HPDE6-E6E7 (cell line): ENCODE results near the gene YAE1.
A peak's percentile ranks its signal among the peaks of the same experiment; 100 is the strongest.

Experiments
- DNase-seq: peaks from one replicate; pipeline ENCODE4 v3.0.0; 2011; ENCODE audit warnings: missing footprints; ENCODE audit errors: extremely low spot score

YAE1 gene

GRCh38 chr7:39554583-39555165 is 11.5 kb upstream of the YAE1 start:
- DNase-seq: no peak

DNA sequence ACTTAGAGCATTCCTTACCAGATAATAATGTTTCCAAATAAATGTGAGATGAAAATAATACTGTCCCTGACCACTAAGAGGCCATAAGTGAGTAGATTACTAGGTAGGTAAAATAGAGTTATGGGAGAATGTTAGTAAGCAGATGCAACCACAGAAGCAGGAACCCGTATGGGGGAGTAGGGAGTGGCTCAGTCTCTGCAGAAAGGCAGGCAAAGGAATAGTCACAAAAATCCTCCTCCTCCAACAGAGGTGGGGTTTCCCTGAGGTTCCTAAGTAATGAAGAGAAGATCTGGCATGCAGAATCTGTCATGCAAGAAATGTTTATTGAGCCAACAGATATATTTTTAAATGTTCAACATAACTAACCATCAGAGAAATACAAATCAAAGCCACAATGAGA is 9.0 kb upstream of the YAE1 start:
- DNase-seq: no peak

GRCh38 chr7:39557911-39558310 is 8.3 kb upstream of the YAE1 start:
- no peak for DNase-seq

DNA sequence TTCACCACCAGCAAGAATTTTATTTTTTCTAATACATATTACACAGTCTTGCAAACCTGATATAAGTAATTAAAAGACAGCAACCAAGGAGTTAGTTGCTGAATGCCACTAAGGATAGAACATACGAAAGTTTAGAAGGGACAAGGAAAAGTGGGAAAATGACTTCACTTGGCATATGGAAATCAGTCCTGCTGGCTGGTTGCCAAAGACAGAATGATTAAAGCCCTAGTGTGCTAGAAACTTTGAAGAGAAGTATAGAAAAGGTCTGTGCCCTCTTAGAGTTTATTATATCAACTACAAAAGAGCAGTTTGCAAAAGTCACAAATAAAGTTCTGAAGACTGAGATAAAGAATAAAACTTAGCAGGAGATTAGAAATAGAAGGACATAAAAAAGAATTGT is 5.8 kb upstream of the YAE1 start:
- DNase-seq: no peak

GRCh38 chr7:39560997-39561396 is 5.2 kb upstream of the YAE1 start:
- DNase-seq: no peak

GRCh38 chr7:39565538-39565937 is 666 bp upstream of the YAE1 start:
- DNase-seq: no peak

- DNase-seq: no peak
Observed at GRCh38 chr7:39567294-39567693, 1.1 kb downstream of the YAE1 start.

DNA sequence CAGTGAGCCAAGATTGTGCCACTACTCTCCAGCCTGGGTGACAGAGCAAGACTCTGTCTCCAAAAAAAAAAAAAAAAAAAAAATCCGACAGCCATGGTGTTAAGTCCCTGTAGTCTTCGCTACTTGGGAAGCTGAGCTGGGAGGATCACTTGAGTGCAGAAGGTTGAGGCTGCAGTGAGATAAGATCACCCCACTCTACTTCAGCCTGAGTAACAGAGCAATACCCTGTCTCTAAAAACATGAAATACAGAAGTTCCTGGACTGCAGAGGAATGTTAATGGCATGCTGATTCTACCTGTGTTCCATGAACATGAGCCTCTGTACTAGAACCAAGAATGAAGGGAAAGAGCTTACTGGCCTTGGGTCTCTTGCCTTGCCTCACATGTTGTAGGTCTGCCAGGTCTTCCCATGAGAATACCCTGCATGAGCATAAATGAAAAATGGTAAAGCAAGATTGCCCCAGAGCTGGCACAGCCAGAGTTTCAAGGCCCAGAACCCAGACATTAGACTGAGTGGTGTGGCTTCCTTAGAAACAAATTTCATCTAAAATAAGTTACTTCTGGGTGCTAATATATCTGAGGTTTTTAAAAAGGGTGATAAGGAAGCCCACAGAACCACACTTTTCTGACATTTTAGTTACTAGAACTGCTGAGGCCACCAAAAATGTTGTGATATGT is 8.6 kb downstream of the YAE1 start:
- no peak for DNase-seq

DNA sequence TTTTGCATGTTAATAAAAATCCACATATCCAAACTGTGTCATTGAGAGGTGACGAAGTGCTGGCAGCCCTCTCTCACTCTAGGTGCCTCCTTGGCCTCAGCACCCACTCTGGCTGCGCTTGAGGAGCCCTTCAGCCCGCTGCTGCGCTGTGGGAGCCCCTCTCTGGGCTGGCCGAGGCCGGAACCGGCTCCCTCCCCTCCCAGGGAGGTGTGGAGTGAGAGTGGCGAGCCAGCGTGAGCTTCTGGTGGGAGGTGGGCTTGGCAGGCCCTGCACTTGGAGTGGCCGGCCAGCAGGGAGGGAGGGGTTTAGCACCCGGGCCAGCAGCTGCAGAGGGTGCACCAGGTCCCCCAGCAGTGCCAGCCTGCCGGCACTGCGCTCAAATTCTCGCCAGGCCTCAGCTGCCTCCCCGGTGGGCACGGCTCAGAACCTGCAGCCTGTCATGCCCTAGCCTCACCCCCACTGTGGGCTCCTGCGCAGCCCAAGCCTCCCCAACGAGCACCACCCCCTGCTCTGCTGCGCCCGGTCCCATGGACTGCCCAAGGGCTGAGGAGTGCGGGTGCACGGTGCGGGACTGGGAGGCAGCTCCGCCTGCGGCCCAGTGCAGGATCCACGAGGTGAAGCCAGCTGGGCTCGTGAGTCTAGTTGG is 11.1 kb downstream of the YAE1 start:
- no peak for DNase-seq

- DNase-seq: peak; percentile 74
Observed at GRCh38 chr7:39580149-39580874, 14.1 kb downstream of the YAE1 start.

GRCh38 chr7:39582536-39582935 is 16.3 kb downstream of the YAE1 start:
- no peak for DNase-seq

GRCh38 chr7:39583539-39583938 is 17.3 kb downstream of the YAE1 start:
- no peak for DNase-seq

DNA sequence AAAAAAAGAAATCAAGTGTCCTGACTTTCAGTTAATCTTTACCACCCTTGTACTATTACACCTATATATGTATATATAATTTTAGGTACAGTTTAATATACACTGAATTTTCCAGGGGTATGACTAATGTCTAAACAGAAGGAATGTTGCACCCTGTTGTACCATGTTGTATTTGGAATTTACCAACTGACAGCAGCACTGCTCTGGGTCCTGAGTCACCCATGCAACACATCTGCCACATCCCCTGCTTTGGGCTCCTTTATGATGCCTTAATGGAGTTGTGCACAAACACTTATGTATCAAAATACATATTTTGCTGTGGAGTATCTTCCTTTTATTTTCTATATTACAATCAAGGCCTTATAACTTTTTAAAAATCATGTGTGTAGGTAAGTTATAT is 21.2 kb downstream of the YAE1 start:
- no peak for DNase-seq

GRCh38 chr7:39588416-39588815 is 22.2 kb downstream of the YAE1 start:
- DNase-seq: no peak

DNA sequence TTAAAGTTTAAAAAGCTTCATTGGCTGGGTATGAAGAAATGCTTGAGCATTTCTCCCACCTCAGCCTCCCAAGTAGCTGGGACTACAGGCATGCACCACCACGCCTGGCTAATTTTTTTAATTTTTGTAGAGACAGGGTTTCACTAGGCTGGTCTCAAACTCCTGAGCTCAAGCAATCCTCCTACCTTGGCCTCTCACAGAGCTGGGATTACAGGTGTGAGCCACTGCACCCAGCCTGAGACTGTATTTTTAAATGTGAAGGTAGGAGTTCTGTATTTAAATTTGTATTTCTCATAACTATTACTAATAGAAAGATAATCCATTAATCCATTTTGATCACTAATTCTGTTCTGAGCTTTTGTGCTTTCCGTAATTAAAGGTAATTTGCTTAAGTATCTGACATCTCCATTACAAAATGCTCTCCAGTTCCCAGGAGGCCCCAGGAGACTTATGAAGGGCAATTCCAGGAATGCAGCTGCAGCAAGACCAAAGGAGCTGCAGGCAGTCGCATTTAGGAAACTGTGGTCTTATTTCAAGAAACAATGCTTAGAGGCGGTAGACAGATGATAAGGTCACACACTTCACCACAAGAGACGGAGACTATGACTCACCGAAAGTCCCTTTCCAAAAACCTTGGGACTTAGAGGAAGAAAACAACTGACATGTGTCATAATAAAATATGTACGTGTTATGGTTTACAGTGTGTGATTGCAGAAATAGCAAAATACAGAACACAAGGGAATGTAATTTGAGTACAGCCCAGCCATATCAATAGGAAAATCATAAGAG is 23.3 kb downstream of the YAE1 start:
- DNase-seq: peak; percentile 14

- DNase-seq: no peak
Observed at GRCh38 chr7:39592586-39592985, 26.4 kb downstream of the YAE1 start.

- DNase-seq: no peak
Observed at GRCh38 chr7:39594988-39595620, 28.9 kb downstream of the YAE1 start.

DNA sequence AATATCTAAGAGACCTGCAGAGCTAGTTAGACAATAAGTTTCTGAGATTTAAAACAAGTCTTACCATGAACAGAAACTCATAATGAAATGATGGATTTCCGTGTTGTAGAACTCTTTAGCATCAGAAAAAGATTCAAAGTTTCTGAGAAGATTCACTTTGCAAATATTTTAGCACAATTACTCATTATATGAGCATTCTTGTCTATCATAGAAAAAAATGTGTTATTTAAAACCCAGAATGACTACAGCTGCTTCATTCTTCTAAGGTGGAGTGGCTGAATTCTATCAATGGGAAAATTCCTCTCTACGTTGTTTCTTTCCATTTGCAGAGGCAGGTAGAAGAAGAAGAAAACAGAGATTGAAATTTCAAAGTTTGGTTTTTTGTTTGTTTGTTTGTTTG is 36.1 kb downstream of the YAE1 start:
- DNase-seq: no peak

- DNase-seq: no peak
Observed at GRCh38 chr7:39603924-39604323, 37.7 kb downstream of the YAE1 start.

DNA sequence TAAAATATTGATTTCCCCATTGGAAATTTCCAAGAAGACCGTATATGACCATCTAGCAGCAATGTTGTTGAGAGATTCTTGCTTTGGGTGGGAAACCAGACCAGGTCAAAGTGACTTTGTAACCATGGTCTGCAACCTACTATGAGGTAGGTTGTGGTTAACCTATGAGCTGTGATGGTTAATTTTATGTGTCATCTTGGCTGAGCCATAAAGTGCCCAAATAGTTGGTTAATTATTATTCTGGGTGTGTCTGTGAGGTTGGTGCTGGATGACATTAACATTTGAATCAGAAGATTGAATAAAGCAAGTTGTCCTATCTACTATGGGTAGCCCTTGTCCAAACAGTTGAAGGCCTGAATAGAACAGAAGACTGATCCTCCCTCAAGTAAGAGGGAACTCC is 38.9 kb downstream of the YAE1 start:
- DNase-seq: no peak

DNA sequence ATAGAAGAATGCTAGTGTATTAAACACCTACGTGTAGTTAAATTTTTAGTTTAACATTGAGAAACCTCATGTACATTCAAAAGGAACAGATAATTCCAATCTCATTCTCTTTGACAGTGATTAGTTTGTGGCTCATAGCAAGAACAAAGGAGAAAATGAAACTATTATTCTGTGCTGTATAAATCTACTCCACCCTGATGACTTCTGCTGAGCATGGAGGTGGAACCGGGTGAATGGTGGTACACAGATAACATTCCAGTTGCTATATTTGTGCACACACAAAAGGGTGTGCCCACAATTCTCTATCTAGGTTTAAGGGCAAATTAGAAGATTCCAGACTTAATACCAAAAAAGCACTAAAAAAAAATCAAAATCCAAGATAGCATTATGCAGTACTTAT is 40.1 kb downstream of the YAE1 start:
- DNase-seq: peak; percentile 29
